Psoas muscle (tissue), 8 donors: ENCODE data around the gene FOXC2. TPM values are rescaled to one million over a fixed set of nuclear protein-coding genes. Genes with fewer than 3 reads are reported as not detected.

Source experiments
- ATAC-seq, 4 donors: fragments of 200-7000 bp; cut with Tn5 transposase; one replicate each; pipeline ENCODE4 v1.9.1; 2020; ENCODE audit warnings: moderate library complexity in 3 of 4, mild to moderate bottlenecking in 2 of 4
- DNase-seq, 2 donors: peaks; one replicate each; pipeline ENCODE4 v3.0.0-alpha.2; 2020
- H3K27ac ChIP-seq: fragments of 200-600 bp; one replicate; pipeline ENCODE4 v1.8.0; 2022
- H3K27me3 ChIP-seq, 3 donors: fragments of 200-600 bp in 1 of 3; one replicate each; pipeline versions ENCODE4 v1.6.1 to v1.8.0; 2013 to 2022; ENCODE audit warnings: low read length in 2 of 3, mild to moderate bottlenecking in 2 of 3, moderate library complexity in 1 of 3; ENCODE audit not compliant: insufficient read depth in 3 of 3
- H3K36me3 ChIP-seq, 2 donors: fragments of 200-600 bp in 1 of 2; one replicate each; pipeline versions ENCODE4 v1.6.1 to v1.8.0; 2013 to 2022; ENCODE audit warnings: low read depth in 1 of 2, mild to moderate bottlenecking in 1 of 2, moderate library complexity in 1 of 2; ENCODE audit not compliant: insufficient read depth in 1 of 2
- H3K4me1 ChIP-seq: fragments of 200-600 bp; one replicate; pipeline ENCODE4 v1.8.0; 2022
- H3K4me3 ChIP-seq: fragments of 200-600 bp; one replicate; pipeline ENCODE4 v1.8.0; 2022; ENCODE audit warnings: mild to moderate bottlenecking
- H3K9me3 ChIP-seq: fragments of 200-600 bp; one replicate; pipeline ENCODE4 v1.8.0; 2022
- WGBS, 3 donors: extraction: QIAGEN DNeasy Blood & Tissue Kit; methylation state at CpG; one replicate each; pipeline versions ENCODE4 v1.1.6 to v1.1.7; 2013; 5-methylcytosine and 5-hydroxymethylcytosine counted together
- intact Hi-C, 2 donors: fragments of 100-400 bp; cut with DNase I; formaldehyde crosslinking; loops; one replicate each; pipeline versions ENCODE4 v1.11.0 to v1.14.2; 2022
- polyA plus RNA-seq, 3 donors: library from polyadenylated mRNA; stranded (reverse); fragments of 200-250 nt; gene quantifications; one replicate each; pipeline ENCODE4 v1.2.3, GENCODE V29; 2013
- total RNA-seq, 4 donors: library from RNA; stranded (reverse); fragmentation: NEBNext Ultra II Directional in 2 of 4; extraction: Animal tissue kit (Norgen Biotek cat#: 25700) in 2 of 4; gene quantifications; one replicate each; pipeline versions ENCODE4 v1.2.1 to v1.2.4, GENCODE V29; 2021 to 2023
- TF ChIP-seq, protein P1 (sequence below): fragments of 200-600 bp; IDR thresholded peaks from one replicate; pipeline ENCODE4 v1.8.0; 2022; ENCODE audit warnings: antibody characterized with exemption
- donor health status: healthy with polysubstance abuse.
- donor health status: DM: no; HTN: no; CAD: no; lungs with moderate emphysema.
- donor health status: Bipolar disorder and iron deficiency.
- donor health status: healthy.
- donor health status: DM: yes; HTN: yes; CAD: no.
- donor health status: DM: no; HTN: no; CAD: no.
- donor health status: DM: no; HTN: no; CAD: no.
- donor health status: DM: yes; HTN: yes; CAD: no.

Gene FOXC2
- total and polyA plus RNA-seq, 7 donors, result 0.14 to 0.34 (median 0.18) TPM

DNA sequence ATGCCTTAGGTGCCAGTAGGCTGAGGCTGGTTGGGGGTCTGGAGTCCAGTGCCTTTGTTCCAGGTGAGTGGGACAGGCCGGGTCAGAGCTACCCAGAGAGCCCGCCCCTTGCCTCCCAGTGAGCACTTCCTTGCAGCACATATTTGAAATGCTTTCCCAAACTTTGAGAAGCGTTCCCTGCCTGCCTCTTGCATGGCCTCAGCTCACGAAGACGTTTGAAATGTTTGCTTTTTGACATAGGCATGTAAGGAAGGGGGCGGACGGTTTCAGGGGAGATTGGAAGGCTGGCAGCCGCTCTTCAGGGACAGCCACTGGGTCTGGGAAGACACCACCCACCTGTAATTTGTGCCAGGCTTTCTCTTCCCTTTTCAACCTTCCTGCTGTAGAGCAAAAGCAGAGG is 6.6 kb downstream of the FOXC2 start:
- Histone ChIP-seq H3K4me1 (peaks cover 4% of the 10 kb centered on the region), H3K36me3 (no peaks in the 10 kb centered on the region), H3K9me3 (no peaks in the 10 kb centered on the region), H3K4me3 (no peak overlapping the region), H3K27me3 (peaks cover 5 to 98% (median 37%) of the 10 kb centered on the region in 3 donors), H3K27ac (no peak overlapping the region)
- TF ChIP-seq, protein P1, sequence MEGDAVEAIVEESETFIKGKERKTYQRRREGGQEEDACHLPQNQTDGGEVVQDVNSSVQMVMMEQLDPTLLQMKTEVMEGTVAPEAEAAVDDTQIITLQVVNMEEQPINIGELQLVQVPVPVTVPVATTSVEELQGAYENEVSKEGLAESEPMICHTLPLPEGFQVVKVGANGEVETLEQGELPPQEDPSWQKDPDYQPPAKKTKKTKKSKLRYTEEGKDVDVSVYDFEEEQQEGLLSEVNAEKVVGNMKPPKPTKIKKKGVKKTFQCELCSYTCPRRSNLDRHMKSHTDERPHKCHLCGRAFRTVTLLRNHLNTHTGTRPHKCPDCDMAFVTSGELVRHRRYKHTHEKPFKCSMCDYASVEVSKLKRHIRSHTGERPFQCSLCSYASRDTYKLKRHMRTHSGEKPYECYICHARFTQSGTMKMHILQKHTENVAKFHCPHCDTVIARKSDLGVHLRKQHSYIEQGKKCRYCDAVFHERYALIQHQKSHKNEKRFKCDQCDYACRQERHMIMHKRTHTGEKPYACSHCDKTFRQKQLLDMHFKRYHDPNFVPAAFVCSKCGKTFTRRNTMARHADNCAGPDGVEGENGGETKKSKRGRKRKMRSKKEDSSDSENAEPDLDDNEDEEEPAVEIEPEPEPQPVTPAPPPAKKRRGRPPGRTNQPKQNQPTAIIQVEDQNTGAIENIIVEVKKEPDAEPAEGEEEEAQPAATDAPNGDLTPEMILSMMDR, result no peak
- DNase-seq (no peak), ATAC-seq (no peak)
- intact Hi-C loops, result no loop called here
- WGBS, 3 donors, result 47 to 55% (median 48%) methylated on average over 8 of the region's 8 CpGs

DNA sequence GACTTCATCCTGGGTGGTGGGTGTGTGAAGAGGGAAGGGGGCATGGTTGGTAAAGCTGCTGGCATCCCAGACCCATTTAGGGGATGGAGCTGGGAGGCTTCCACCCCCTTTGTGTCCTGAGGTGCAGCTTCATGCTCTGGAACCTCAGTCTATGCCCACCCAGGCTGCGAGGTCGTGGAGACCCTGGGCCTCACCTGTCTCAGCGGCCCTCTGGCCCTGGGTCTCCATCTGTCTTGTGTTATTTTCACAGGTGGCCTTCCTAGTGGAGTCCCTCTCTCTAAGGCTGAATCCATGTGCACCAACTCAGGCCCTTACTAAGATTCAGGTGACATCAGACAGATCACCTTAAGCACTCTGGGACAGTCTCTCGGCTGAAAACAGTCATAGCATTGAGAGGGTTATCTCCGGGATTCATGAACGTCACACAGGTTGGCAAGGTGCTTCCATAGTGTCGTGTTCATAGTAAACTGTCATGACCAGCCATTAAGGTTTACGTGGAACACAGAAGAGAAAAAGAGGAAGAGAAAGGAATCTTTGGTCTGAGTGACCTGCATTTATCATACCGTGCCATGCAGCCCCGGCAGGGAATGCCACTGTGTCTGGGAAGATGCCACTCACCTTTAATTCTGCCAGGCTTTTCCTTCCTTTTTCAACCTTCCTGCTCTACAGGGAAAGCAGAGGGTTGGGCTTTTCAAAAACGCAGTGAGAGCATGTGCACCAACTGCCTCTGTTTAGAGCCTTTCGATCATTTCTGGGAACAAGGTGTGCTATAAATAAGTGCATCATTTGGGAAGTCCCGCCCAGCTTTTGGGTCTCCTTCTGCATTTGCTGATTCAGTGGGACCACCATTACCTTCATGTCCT is 7.2 kb downstream of the FOXC2 start:
- ATAC-seq (no peak), DNase-seq (no peak)
- H3K27me3 ChIP-seq, result peaks cover 5 to 99% (median 39%) of the 10 kb centered on the region in 3 donors
- no peaks in the 10 kb centered on the region for H3K36me3 ChIP-seq
- H3K9me3 ChIP-seq, result no peaks in the 10 kb centered on the region
- WGBS, 3 donors, result 43 to 50% (median 46%) methylated on average over 13 of the region's 13 CpGs
- TF ChIP-seq, protein P1, result no peak
- no peak overlapping the region for H3K27ac ChIP-seq
- no peak overlapping the region for H3K4me3 ChIP-seq
- peaks cover 6% of the 10 kb centered on the region for H3K4me1 ChIP-seq
- intact Hi-C loops, result no loop called here

DNA sequence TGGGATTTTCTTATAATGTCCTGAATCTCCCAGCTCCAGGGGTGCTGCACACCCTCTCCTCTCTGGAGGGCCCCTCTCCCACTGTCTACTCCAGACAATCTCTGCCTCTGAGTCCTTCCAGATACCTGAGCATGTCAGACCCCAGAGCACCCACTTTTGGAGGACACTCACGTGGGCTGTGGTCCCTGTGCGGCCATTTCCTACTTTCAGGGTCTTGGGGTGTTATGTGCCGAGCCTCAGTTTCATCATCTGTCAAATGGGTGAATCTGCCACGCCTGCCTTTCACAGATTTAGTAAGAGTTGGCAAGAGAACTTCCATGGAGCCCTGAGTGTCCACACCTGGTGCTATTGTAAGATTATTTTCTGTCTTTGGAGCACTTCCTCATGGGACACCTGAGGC is 8.0 kb downstream of the FOXC2 start:
- TF ChIP-seq, protein P1, result no peak
- Histone ChIP-seq H3K9me3 (no peaks in the 10 kb centered on the region), H3K36me3 (no peaks in the 10 kb centered on the region), H3K27ac (no peak overlapping the region), H3K4me3 (no peak overlapping the region), H3K27me3 (peaks cover 5 to 99% (median 45%) of the 10 kb centered on the region in 3 donors), H3K4me1 (peaks cover 6% of the 10 kb centered on the region)
- no peak for ATAC-seq
- DNase-seq, result no peak
- intact Hi-C loops, result loop anchor here in 1 of 2 donors (5.0 kb wide), 1 partner anchor 178 kb away; no protein-coding TSS in a partner anchor
- 54 to 69% (median 65%) methylated on average over 4 of the region's 4 CpGs for WGBS, 3 donors

DNA sequence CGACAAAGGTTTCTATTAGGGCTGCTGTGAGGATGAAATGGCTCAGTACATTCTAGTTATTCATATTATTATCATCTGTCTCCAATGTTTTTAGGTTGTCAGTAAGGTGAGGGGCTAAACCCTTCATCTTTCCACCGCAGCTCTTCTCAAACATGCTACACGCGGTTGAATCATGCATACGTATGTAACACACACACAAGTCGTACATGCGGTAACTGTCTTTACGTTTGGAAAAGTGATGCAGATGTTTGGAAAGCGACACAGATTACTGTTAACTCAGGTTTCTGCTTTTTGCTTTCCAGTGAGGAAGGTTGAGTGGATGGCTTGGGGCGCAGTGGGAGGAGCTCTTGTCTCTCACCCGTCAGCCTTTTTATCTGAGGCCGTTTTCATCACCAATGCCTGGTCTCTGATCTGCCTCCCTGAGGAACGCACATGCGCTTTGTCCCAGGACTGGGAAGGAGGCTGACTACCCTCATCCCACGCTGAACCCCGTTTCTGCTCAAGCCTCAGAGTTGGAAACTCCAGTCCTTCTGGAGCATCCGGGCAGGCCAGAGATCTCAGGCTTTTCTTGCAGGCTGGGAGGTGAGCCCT is 8.6 kb downstream of the FOXC2 start:
- Histone ChIP-seq H3K27ac (no peak overlapping the region), H3K4me3 (peak overlapping the region; percentile 66), H3K4me1 (peaks cover 6% of the 10 kb centered on the region), H3K36me3 (no peaks in the 10 kb centered on the region), H3K27me3 (peaks cover 5 to 99% (median 45%) of the 10 kb centered on the region in 3 donors), H3K9me3 (no peaks in the 10 kb centered on the region)
- 34 to 42% (median 41%) methylated on average over 17 of the region's 17 CpGs for WGBS, 3 donors
- intact Hi-C loops, result loop anchor here in 1 of 2 donors (5.0 kb wide), 1 partner anchor 177 kb away; no protein-coding TSS in a partner anchor
- ATAC-seq (no peak), DNase-seq (no peak)
- TF ChIP-seq, protein P1, result no peak
